Epithelial cell of proximal tubule (primary cell): ENCODE results near the gene NRXN3. TPM values are rescaled to one million over a fixed set of nuclear protein-coding genes. Genes with fewer than 3 reads are reported as not detected.

Experiments used
- DNase-seq: peaks from one replicate; pipeline ENCODE4 v3.0.0-alpha.2; 2011; ENCODE audit warnings: low read depth
- H3K4me3 ChIP-seq: 2 replicates; pipeline ENCODE4 v1.5.1; 2011; ENCODE audit warnings: low read depth, mild to moderate bottlenecking, low read length
- total RNA-seq: library from RNA; depleted of rRNA; stranded (reverse); fragments of >200 nt; gene quantifications from 2 replicates; pipeline ENCODE4 v1.2.3, GENCODE V29; 2015
- TF ChIP-seq, protein P1 (sequence below): conservative IDR thresholded peaks from 2 replicates; pipeline ENCODE4 v1.5.1; 2012; ENCODE audit warnings: low read depth, mild to moderate bottlenecking, low read length

NRXN3 gene
- total RNA-seq, 1 donor from 2014 or later = 1.2 TPM

DNA sequence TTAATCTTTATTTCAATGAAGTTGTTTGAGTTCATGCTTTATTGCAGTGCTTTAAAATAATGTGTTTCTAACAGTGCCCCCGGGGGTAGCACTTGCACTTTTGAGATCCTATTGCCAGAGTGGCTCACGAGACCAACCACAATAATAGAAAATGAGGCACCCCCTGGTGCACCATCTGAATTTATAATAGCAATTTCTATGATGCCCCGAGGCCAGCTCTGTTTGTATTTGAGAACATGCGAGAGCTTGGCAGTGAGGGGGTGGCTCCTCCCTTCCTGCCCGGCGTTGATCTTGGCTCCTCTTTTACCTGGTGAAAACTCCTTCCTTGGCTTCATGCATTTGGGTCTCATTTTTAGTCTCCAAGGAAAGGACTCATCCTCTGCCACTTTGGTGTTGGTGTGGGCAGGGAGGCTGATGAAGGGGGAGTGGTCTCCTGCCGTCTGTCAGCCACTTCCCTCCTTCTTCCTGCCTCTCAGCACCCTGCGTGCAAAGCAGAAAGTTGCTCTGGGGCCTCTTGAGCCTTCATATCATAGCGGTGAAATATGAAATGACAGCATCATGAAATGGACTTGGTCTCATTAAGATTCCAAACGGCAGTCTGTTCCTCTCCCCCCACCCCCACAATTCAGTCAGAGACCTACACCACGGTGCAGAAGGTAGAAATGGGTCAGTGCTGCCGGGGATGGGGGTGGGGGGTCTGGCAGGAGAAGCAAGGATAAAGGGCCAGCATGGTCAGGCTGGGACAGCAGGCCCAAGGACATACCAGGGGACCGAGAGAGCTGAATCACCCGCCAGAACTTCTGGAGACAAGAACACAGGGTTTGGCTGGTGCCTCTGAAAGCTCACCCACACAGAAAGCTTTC lies 17.7 kb upstream of the NRXN3 start:
- no peak overlapping the region for H3K4me3 ChIP-seq
- TF ChIP-seq, protein P1, sequence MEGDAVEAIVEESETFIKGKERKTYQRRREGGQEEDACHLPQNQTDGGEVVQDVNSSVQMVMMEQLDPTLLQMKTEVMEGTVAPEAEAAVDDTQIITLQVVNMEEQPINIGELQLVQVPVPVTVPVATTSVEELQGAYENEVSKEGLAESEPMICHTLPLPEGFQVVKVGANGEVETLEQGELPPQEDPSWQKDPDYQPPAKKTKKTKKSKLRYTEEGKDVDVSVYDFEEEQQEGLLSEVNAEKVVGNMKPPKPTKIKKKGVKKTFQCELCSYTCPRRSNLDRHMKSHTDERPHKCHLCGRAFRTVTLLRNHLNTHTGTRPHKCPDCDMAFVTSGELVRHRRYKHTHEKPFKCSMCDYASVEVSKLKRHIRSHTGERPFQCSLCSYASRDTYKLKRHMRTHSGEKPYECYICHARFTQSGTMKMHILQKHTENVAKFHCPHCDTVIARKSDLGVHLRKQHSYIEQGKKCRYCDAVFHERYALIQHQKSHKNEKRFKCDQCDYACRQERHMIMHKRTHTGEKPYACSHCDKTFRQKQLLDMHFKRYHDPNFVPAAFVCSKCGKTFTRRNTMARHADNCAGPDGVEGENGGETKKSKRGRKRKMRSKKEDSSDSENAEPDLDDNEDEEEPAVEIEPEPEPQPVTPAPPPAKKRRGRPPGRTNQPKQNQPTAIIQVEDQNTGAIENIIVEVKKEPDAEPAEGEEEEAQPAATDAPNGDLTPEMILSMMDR = no peak
- no peak for DNase-seq

DNA sequence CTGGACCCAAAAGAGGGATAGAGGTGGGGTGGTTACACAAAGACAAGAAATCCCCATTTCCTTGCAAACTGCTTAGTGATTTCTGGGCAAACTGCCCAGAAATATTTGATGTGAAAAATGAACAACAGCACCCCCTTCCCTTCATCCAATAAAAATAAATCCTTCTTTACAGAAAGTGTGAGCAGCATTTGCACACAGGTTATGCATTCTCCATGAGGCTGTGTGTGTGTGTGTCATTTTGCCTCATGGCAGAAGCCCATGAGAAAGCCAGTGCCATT lies 17.2 kb upstream of the NRXN3 start:
- DNase-seq = no peak
- TF ChIP-seq, protein P1 = peak; percentile 4
- no peak overlapping the region for H3K4me3 ChIP-seq

- no peak for DNase-seq
- no peak overlapping the region for H3K4me3 ChIP-seq
- TF ChIP-seq, protein P1 = peak; percentile 43
These were observed 15.3 kb upstream of the NRXN3 start for GRCh38 chr14:78154827-78155226.

DNA sequence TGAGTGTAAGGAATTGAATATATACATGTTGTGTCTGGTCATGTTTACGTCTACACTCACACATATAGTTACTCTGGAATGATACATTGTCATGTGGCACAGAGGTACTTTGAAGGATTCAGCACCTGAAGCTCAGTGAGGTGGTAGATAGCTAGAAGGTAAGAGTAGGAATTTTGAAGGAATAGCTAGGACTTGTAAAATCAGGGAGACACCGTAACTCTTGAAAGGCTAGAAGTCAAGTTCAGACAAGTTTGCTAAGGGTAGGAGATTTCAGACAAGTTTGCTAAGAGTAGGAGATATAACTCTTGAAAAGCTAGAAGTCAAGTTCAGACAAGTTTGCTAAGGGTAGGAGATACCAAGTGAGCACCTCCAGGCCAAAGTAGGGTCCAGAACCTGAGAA lies 14.0 kb upstream of the NRXN3 start:
- H3K4me3 ChIP-seq = no peak overlapping the region
- TF ChIP-seq, protein P1 = no peak
- no peak for DNase-seq

DNA sequence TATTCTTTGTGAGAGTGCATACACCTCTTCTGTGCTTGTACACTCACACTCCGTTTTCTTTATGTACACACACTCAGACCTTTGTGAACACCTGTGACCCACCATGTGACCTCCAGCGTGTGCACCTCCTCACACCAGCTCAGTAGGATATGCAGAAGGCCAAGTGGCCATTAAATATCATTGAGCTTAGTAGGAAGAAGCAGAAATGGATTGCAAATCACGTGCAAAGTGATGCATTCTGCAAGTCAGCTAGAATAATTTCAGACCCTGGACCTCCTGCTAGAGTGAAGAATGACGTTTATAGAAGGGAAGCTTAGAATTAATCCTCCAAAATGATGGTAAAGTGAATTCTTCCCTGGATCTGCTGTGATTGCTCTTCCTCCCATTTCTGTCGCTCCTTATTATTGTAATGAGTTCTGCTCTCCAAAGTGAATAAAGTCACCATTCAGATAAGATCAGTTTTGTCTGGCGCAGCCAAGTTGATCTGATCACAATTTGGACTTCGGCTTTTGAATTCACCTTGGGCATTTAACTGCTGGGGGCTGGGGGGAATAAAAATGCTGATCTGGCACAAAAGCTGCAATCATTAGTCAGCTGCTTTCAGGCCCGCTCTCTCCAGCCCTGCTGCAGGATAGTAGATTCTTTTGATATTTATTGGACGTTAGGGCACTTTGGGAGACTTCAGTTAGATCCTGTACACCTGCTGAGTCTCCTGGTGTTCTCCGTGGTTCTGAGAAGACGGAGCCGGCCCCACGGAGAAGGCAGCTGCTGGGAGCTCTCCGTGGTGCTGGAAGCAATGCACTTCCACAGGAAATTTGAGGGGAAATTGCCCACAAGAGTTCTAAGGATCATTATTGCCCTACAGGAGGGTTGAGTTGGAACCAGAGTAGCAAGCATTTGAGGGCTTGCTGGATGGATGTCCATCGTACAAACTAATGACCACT lies 12.4 kb upstream of the NRXN3 start:
- no peak for DNase-seq
- TF ChIP-seq, protein P1 = no peak
- H3K4me3 ChIP-seq = no peak overlapping the region

GRCh38 chr14:78162202-78162601 lies 8.0 kb upstream of the NRXN3 start:
- peak; percentile 25 for DNase-seq
- H3K4me3 ChIP-seq = no peak overlapping the region
- TF ChIP-seq, protein P1 = no peak
